Prostate gland (tissue), 2 donors: ENCODE results near the gene STAMBPL1. TPM values are rescaled to one million over a fixed set of nuclear protein-coding genes. Genes with fewer than 3 reads are reported as not detected.

Experiments used
- DNase-seq: peaks from one replicate; pipeline ENCODE4 v3.0.0-alpha.2; 2019; ENCODE audit warnings: low spot score
- H3K27ac ChIP-seq, 2 donors: fragments of 200-600 bp; sonication (generic); 2 replicates each; pipeline ENCODE4 v1.5.1; 2017 to 2019
- H3K27me3 ChIP-seq: fragments of 200-600 bp; sonication (generic); replicated peaks from 2 replicates; pipeline ENCODE4 v1.5.1; 2019; ENCODE audit not compliant: insufficient read depth
- H3K36me3 ChIP-seq, 2 donors: fragments of 200-600 bp; sonication (generic); 1 replicate in 1 of 2; 2 replicates in 1 of 2; pipeline versions ENCODE4 v1.5.1 to v1.8.1; 2017 to 2019
- H3K4me1 ChIP-seq: fragments of 200-600 bp; sonication (generic); replicated peaks from 2 replicates; pipeline ENCODE4 v1.5.1; 2019
- H3K4me3 ChIP-seq, 2 donors: fragments of 200-600 bp; sonication (generic); 2 replicates each; pipeline ENCODE4 v1.5.1; 2017 to 2019
- H3K9me3 ChIP-seq: fragments of 200-600 bp; sonication (generic); 2 replicates; pipeline ENCODE4 v1.5.1; 2017
- POLR2A ChIP-seq: fragments of 450-650 bp; IDR thresholded peaks from one replicate; pipeline ENCODE4 v1.6.1; 2016; ENCODE audit warnings: antibody characterized with exemption, mild to moderate bottlenecking
- POLR2AphosphoS5 ChIP-seq: sonication (generic); formaldehyde crosslinking; IDR thresholded peaks from one replicate; pipeline ENCODE4 v1.6.1; 2017; ENCODE audit warnings: antibody characterized with exemption
- WGBS: methylation state at CpG from one replicate; pipeline ENCODE4 v1.1.5; 2018; 5-methylcytosine and 5-hydroxymethylcytosine counted together
- intact Hi-C: fragments of 100-400 bp; cut with DNase I; formaldehyde crosslinking; loops from one replicate; pipeline ENCODE4 v1.14.2; 2022
- total RNA-seq, 2 donors: library from RNA; depleted of rRNA; stranded (reverse); fragments of >200 nt; gene quantifications; one replicate each; pipeline ENCODE4 v1.1.0, GENCODE V29; 2016
- TF ChIP-seq, protein P1 (sequence below), 4 experiments: fragments of 200-600 bp in 2 of 4; fragments of 450-650 bp in 2 of 4; sonication (generic) in 2 of 4; IDR thresholded peaks; 1 replicate in 3 of 4; 2 replicates in 1 of 4; pipeline ENCODE4 v1.5.1; 2016 to 2019; ENCODE audit warnings: antibody characterized with exemption in 4 of 4, mild to moderate bottlenecking in 2 of 4, moderate library complexity in 2 of 4

The STAMBPL1 gene
- total RNA-seq, 2 donors from 2014 or later, result 3.6 to 5.8 TPM

DNA sequence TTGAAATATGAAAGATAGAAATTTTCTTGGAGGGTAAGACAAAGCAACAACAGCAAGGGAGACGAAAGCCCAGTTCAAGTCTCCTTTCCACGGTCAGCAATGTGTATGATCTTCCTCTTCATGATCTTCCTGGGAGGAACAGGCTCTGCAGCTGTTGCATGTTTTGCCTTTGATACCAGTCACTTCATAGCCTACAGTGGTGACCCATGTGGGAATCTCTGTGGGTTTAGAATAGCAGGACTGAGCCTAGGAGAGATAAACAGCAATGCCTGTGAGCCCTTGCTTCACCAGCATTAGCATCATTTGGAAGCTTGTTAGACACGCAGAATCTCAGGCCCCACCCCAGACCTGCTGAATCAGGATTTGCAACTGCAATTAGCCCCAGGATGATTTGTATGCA is 31.8 kb downstream of the STAMBPL1 start:
- WGBS, result 95% methylated on average over 3 of the region's 3 CpGs
- intact Hi-C loops, result no loop called here

DNA sequence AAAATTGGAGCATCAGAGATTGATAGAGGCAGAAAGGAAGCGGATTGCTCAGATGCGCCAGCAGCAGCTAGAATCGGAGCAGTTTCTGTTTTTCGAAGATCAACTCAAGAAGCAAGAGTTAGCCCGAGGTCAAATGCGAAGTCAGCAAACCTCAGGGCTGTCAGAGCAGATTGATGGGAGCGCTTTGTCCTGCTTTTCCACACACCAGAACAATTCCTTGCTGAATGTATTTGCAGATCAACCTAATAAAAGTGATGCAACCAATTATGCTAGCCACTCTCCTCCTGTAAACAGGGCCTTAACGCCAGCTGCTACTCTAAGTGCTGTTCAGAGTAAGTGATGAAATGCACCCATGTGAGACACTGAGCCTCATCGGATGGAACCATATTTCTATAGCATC is 33.1 kb downstream of the STAMBPL1 start:
- H3K9me3 ChIP-seq, result no peaks in the 10 kb centered on the region
- no peaks in the 10 kb centered on the region for H3K36me3 ChIP-seq
- no peak overlapping the region for H3K27ac ChIP-seq
- H3K4me1 ChIP-seq, result no peaks in the 10 kb centered on the region
- H3K27me3 ChIP-seq, result no peaks in the 10 kb centered on the region
- intact Hi-C loops, result no loop called here
- 52% methylated on average over 9 of the region's 9 CpGs for WGBS
- H3K4me3 ChIP-seq, result no peak overlapping the region
- DNase-seq, result peak; percentile 26
- peak; percentile 33 for TF ChIP-seq POLR2AphosphoS5
- TF ChIP-seq POLR2A, result no peak

More for the DNA sequence above, 31.8 kb downstream of the STAMBPL1 start:
- Histone ChIP-seq H3K27me3 (no peaks in the 10 kb centered on the region), H3K9me3 (no peaks in the 10 kb centered on the region), H3K36me3 (no peaks in the 10 kb centered on the region), H3K4me1 (no peaks in the 10 kb centered on the region), H3K27ac (no peak overlapping the region), H3K4me3 (no peak overlapping the region)
- no peak for DNase-seq
- TF ChIP-seq POLR2A (no peak), POLR2AphosphoS5 (no peak)
- TF ChIP-seq, protein P1, sequence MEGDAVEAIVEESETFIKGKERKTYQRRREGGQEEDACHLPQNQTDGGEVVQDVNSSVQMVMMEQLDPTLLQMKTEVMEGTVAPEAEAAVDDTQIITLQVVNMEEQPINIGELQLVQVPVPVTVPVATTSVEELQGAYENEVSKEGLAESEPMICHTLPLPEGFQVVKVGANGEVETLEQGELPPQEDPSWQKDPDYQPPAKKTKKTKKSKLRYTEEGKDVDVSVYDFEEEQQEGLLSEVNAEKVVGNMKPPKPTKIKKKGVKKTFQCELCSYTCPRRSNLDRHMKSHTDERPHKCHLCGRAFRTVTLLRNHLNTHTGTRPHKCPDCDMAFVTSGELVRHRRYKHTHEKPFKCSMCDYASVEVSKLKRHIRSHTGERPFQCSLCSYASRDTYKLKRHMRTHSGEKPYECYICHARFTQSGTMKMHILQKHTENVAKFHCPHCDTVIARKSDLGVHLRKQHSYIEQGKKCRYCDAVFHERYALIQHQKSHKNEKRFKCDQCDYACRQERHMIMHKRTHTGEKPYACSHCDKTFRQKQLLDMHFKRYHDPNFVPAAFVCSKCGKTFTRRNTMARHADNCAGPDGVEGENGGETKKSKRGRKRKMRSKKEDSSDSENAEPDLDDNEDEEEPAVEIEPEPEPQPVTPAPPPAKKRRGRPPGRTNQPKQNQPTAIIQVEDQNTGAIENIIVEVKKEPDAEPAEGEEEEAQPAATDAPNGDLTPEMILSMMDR (IDR thresholded peaks at IDR 0.05), result no peak

DNA sequence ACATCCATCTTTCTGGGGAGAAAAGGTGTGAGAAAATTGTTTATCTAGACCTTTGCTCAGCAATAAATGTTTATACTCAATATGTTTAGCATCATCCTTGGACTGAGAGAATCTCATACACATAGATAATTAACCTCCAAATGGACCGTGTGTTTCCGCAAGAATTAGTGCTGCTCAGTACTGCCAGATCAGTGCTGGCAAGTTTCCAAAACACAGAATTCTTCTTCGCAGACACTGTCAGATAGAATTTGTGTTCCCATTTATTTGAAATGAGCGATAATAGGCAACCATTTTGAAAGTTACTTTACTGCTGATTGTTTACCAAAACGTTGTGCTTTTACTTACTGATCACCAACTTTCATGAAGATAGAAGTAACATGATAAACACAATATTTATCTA is 33.7 kb downstream of the STAMBPL1 start:
- WGBS, result 47% methylated on average over 5 of the region's 5 CpGs
- intact Hi-C loops, result no loop called here
- no peaks in the 10 kb centered on the region for H3K27me3 ChIP-seq
- no peaks in the 10 kb centered on the region for H3K4me1 ChIP-seq
- H3K9me3 ChIP-seq, result no peaks in the 10 kb centered on the region
- no peak for TF ChIP-seq POLR2AphosphoS5
- no peak for TF ChIP-seq POLR2A
- TF ChIP-seq, protein P1 (IDR thresholded peaks at IDR 0.05), result no peak
- no peak overlapping the region for H3K4me3 ChIP-seq
- no peak for DNase-seq
- no peak overlapping the region for H3K27ac ChIP-seq
- no peaks in the 10 kb centered on the region for H3K36me3 ChIP-seq

DNA sequence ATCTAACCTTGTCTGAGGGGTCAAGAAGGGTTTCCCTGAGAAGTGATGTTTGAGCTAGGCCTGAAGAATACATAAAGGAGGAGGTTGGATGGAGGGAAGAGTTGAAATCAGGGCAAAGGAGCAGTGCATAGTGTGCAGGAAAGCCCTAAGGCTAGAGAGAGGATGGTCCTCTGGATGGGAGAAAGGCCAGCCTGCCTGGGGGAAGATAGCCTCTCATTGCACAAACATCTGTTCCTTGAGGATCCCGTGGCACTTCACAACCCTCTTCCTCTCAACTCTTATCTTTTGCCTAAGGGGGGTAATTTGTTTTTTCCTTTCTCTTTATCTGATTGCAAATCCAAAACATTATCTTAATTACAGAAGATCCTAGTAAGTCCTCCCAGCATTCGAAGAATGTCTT is 35.7 kb downstream of the STAMBPL1 start:
- no peaks in the 10 kb centered on the region for H3K27me3 ChIP-seq
- no peak for TF ChIP-seq POLR2A
- H3K9me3 ChIP-seq, result no peaks in the 10 kb centered on the region
- 89% methylated on average over 2 of the region's 2 CpGs for WGBS
- no peak overlapping the region for H3K27ac ChIP-seq
- intact Hi-C loops, result no loop called here
- no peaks in the 10 kb centered on the region for H3K4me1 ChIP-seq
- H3K4me3 ChIP-seq, result no peak overlapping the region
- no peaks in the 10 kb centered on the region for H3K36me3 ChIP-seq
- no peak for DNase-seq

DNA sequence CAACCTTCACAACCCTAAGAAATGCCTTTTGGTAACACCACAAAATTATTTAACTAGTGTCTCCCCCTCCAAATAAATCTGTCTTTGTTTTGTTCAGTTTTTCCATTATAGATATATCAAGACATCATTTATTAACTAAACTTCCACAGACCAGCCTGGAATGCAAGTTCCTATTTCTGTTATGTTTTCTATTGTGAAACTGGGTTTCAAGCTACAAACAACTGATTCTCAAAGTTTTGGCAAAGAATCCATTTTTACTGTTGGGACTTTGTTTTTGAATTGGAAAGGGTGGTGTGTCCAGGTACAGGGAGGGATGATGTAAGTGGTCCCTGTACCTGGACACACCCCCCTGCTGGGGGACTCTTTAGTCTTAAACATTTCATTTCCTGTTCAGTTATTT is 36.2 kb downstream of the STAMBPL1 start:
- H3K27ac ChIP-seq, result no peak overlapping the region
- no peak for DNase-seq
- H3K27me3 ChIP-seq, result no peaks in the 10 kb centered on the region
- H3K4me1 ChIP-seq, result no peaks in the 10 kb centered on the region
- H3K4me3 ChIP-seq, result no peak overlapping the region
- H3K36me3 ChIP-seq, result no peaks in the 10 kb centered on the region
- H3K9me3 ChIP-seq, result no peaks in the 10 kb centered on the region
- TF ChIP-seq, protein P1 (IDR thresholded peaks at IDR 0.05), result no peak
- TF ChIP-seq POLR2A, result no peak
- TF ChIP-seq POLR2AphosphoS5, result no peak
- intact Hi-C loops, result no loop called here

DNA sequence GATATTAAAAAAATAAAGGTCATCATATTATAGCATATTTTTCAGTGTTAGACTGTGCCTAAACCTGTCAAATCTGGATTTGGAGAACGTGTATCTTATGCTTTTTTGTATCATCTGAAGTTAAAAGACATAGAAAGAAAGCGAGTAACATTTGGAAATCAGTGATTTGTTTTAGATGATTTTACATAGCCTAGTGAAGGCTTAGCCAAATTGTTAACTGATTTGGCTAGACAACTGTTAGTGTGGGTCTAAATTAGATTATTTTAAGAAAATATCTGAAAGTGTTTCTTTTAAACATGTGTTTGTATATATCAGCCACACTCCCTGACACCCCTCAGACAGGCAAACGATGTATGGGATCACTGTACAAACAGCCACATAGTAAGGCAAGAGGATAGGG is 36.9 kb downstream of the STAMBPL1 start:
- Histone ChIP-seq H3K36me3 (no peaks in the 10 kb centered on the region), H3K9me3 (no peaks in the 10 kb centered on the region), H3K27ac (no peak overlapping the region), H3K27me3 (no peaks in the 10 kb centered on the region), H3K4me1 (no peaks in the 10 kb centered on the region), H3K4me3 (no peak overlapping the region)
- no peak for DNase-seq
- intact Hi-C loops, result no loop called here
- TF ChIP-seq POLR2AphosphoS5, result no peak
- TF ChIP-seq, protein P1 (IDR thresholded peaks at IDR 0.05), result no peak
- no peak for TF ChIP-seq POLR2A
- WGBS, result 86% methylated on average over 3 of the region's 3 CpGs
